SJCRH30 (cell line): ENCODE data around the gene CTNNA1. TPM values are rescaled to one million over a fixed set of nuclear protein-coding genes. Genes with fewer than 3 reads are reported as not detected.

ENCODE experiments used
- DNase-seq, 2 experiments: peaks; one replicate each; pipeline ENCODE4 v3.0.0-alpha.2; 2015 to 2020
- H3K27ac ChIP-seq: fragments of 250-450 bp; sonication (Bioruptor Pico); 2 replicates; pipeline ENCODE4 v1.5.1; 2020; ENCODE audit warnings: mild to moderate bottlenecking, moderate library complexity
- H3K27me3 ChIP-seq: fragments of 250-450 bp; sonication (Bioruptor Pico); 2 replicates; pipeline ENCODE4 v1.5.1; 2020; ENCODE audit warnings: mild to moderate bottlenecking, moderate library complexity
- H3K36me3 ChIP-seq: fragments of 250-450 bp; sonication (Bioruptor Pico); 2 replicates; pipeline ENCODE4 v1.5.1; 2020; ENCODE audit warnings: mild to moderate bottlenecking, moderate library complexity
- H3K4me1 ChIP-seq: fragments of 250-450 bp; sonication (Bioruptor Pico); 2 replicates; pipeline ENCODE4 v1.5.1; 2020; ENCODE audit warnings: mild to moderate bottlenecking, moderate library complexity
- H3K4me3 ChIP-seq: fragments of 250-450 bp; sonication (Bioruptor Pico); 2 replicates; pipeline ENCODE4 v1.5.1; 2020; ENCODE audit warnings: mild to moderate bottlenecking, moderate library complexity
- H3K9me3 ChIP-seq: fragments of 250-450 bp; sonication (Bioruptor Pico); replicated peaks from 2 replicates; pipeline ENCODE4 v1.5.1; 2020; ENCODE audit warnings: mild to moderate bottlenecking, moderate library complexity
- total RNA-seq: library from RNA; depleted of rRNA; stranded (reverse); fragments of >200 nt; shearing (Covaris generic); gene quantifications from 2 replicates; pipeline ENCODE4 v1.2.3, GENCODE V29; 2014

The CTNNA1 gene
- total RNA-seq, 1 experiment from 2014 or later: 153 TPM

DNA sequence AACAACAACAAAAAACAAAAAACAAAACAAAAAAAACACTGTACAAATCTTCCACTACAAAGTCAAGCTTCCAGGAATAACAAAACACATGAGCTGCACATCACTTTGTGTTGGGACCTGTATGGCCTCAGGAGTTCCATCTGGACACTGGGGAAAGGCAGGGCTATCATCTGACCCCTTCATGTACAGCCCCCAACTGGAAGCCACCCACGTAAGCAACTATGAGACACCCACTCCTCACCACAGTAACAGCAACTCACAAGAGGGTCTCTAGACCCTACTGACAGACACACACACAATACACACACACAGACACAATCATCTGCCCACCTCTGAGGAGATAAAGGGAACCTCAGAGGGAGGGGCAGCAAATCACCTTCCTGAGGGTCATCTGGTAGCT is 203.6 kb downstream of the CTNNA1 start:
- H3K4me3 ChIP-seq: no peak overlapping the region
- peaks cover 48% of the 10 kb centered on the region for H3K4me1 ChIP-seq
- H3K27me3 ChIP-seq: no peaks in the 10 kb centered on the region
- H3K36me3 ChIP-seq: no peaks in the 10 kb centered on the region
- no peak overlapping the region for H3K27ac ChIP-seq
- no peak for DNase-seq
- H3K9me3 ChIP-seq: no peaks in the 10 kb centered on the region

DNA sequence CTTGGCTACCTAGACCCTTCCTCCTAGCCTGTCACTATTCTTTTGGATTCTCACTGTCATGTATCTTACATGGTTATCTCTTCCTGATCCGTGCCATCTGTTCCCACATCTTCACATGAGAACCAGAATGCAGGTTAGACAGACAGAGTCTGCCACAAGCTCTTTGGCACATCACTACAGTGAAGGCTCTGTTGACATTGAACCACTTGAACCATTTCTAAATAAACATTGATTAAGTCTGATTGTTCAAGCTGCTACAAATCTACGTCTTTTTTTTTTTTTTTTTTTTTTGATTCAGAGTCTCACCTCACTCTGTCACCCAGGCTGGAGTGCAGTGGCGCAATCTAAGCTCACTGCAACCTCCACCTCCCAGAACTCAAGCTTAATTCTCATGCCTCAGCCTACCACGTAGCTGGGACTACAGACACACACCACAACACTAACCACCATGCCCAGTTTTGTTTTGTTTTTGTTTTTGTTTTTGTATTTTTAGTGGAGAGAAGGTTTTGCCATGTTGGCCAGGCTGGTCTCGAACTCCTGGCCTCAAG is 207.0 kb downstream of the CTNNA1 start:
- Histone ChIP-seq H3K9me3 (no peaks in the 10 kb centered on the region), H3K4me1 (peaks cover 24% of the 10 kb centered on the region), H3K27ac (no peak overlapping the region), H3K27me3 (no peaks in the 10 kb centered on the region), H3K4me3 (no peak overlapping the region), H3K36me3 (no peaks in the 10 kb centered on the region)
- DNase-seq: no peak

DNA sequence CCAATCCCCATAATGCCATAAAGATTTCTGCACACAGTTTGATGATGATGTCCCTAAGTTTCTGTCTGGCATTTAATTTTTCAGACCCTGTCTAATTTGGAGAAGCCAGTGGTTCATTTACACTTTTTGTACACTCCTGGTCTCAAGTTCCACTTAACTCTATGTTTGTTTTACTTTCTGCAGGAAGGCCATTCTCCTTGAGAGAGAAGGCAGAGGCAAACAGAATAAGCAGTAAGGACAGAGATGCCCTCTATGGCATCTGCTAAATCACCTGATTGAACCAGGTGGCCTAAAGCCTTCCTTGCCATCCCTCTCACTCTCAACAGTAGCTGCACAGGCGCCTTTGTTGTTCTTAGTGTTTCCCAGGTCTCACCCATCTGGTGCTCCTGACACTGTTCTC is 208.0 kb downstream of the CTNNA1 start:
- Histone ChIP-seq H3K4me1 (peaks cover 15% of the 10 kb centered on the region), H3K27ac (no peak overlapping the region), H3K4me3 (no peak overlapping the region), H3K9me3 (no peaks in the 10 kb centered on the region), H3K27me3 (no peaks in the 10 kb centered on the region), H3K36me3 (no peaks in the 10 kb centered on the region)
- no peak for DNase-seq

DNA sequence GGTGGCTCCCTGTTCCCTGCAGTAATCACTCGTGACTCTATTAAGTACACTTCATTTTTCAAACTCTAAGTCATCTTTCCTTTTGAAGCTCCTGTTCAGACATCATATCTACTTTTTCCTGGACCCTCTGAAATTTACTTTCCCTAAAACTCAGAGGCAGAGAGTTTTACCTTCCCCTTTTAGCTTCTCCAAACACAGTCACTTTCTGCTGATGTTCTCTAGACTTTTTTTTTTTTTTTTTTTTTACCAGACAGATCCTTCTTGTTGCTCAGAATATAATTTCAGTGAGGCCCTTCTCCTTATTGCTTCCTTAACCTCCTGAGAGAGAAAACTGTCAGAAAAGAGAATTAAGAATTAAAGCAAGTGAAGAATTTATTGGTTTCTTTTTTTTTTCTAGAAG is 208.5 kb downstream of the CTNNA1 start:
- H3K4me3 ChIP-seq: no peak overlapping the region
- peaks cover 15% of the 10 kb centered on the region for H3K4me1 ChIP-seq
- H3K27ac ChIP-seq: no peak overlapping the region
- H3K36me3 ChIP-seq: no peaks in the 10 kb centered on the region
- no peak for DNase-seq
- no peaks in the 10 kb centered on the region for H3K9me3 ChIP-seq
- no peaks in the 10 kb centered on the region for H3K27me3 ChIP-seq

DNA sequence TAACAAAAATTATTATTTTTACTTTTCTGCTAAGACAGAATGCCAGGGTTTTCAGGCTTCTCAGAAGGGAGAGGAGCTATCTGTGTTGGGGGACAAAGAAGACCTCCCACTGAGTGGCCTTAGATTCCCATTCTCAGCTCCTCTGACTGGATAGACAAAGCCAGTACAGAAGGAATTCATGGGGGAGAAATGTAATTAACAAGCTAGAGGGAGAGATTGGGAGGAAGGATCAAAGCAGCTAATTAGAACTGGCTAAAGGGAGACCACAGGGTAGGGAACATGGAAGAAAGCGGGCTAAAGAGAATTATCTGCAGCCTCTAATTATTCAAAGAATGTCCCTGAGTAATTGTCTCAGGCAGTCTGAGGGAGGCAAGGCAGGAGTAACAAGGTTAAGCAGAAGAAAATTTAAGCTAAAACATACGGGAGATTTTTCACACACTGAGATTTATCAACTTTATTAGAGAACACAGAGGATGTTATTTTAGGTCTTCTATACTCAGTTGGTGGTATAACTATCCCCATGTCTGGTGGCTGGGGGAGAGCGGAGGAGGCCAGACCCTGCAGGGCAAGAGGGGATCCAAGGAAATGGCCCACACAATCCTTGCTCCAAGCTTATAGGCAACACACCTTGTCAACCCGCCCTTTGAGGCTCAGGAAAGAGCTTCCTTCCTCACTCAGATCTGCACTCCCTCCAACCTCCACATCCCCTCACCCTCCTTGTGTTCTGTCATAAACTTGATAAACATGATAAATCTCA is 209.6 kb downstream of the CTNNA1 start:
- Histone ChIP-seq H3K27me3 (no peaks in the 10 kb centered on the region), H3K4me1 (peaks cover 15% of the 10 kb centered on the region), H3K9me3 (no peaks in the 10 kb centered on the region), H3K4me3 (no peak overlapping the region), H3K36me3 (no peaks in the 10 kb centered on the region), H3K27ac (peak overlapping the region; percentile 27; the same call in 1 of the 2 replicates)
- peak in 1 of 2 experiments; percentile 42 for DNase-seq

DNA sequence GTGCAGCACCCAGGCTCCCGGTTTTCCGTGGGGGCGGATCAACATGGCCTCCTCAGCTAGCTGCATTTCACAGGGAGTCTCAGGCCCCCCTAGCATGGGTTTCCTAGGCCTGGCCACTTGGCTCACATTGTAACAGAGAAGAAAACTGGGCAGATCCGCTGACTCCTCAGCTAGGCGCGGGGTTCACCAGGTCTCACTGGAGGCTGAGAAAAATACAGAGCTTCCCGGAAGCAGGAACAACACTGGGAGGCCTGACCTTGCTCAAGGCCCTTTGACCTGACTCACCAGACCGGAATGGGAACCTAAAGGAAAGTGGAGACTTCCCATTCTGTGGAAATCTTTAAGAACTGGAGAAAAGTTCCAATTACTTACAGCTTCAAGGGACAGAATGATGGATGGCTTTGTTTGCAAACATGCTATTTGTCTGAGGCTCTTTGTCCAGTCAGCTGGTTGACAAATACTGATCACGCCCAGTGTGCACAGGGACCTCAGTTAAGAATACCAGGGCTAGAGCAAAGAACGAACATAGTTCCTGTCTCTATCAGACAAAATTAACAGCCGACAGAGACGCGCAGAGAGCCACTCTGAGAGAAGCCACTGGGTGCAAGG is 210.6 kb downstream of the CTNNA1 start:
- Histone ChIP-seq H3K27me3 (no peaks in the 10 kb centered on the region), H3K36me3 (no peaks in the 10 kb centered on the region), H3K4me1 (peaks cover 15% of the 10 kb centered on the region), H3K9me3 (no peaks in the 10 kb centered on the region), H3K27ac (no peak overlapping the region), H3K4me3 (no peak overlapping the region)
- no peak for DNase-seq

DNA sequence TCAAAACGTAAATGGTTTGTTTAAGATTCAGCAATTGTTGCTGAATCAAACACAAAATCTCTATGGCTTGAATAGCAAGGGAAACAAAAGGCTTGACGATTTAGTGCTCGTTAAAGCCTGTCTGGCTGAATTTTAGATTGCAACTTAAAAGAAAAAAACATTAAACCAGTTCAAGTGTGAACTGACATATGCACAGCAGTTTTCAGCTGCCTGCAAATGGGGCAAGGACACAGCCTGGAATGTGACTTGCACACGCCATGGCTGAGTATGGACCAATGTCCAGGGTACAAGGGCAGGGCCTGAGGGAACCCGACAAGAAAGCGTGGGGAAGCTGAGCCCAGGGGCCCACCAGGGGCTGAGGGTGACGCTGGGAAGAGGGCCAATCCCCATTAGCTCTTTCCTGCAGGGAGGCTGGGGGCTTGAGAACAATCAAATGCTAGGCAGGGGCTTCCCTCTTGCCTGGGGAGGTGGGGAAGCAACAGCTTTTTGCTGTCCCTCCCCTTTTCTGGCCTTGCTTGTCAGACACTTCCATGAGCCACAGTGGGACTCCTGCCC is 211.5 kb downstream of the CTNNA1 start:
- no peak for DNase-seq
- Histone ChIP-seq H3K9me3 (no peaks in the 10 kb centered on the region), H3K4me1 (peaks cover 15% of the 10 kb centered on the region), H3K36me3 (no peaks in the 10 kb centered on the region), H3K27ac (no peak overlapping the region), H3K4me3 (no peak overlapping the region), H3K27me3 (no peaks in the 10 kb centered on the region)

DNA sequence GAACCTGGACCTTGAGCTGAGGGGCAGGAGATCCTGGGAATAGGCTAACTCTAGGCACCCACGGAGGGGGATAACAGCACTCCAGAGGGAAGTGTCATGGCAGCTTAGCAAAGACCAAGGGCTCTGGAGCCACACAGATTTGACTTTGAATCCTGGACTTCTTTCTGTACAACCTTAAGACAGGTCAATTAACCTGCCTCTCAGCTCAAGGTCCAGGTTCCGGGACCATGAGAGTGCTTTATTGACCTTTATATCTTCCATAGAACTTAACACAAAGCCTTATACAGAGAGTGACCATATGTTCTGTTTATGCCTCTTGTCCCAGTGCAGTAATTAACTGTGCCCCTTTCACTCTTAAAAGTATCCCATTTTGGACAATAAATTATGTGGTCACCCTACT is 212.4 kb downstream of the CTNNA1 start:
- DNase-seq: no peak
- no peak overlapping the region for H3K27ac ChIP-seq
- H3K4me3 ChIP-seq: no peak overlapping the region
- H3K27me3 ChIP-seq: no peaks in the 10 kb centered on the region
- H3K9me3 ChIP-seq: no peaks in the 10 kb centered on the region
- peaks cover 19% of the 10 kb centered on the region for H3K4me1 ChIP-seq
- H3K36me3 ChIP-seq: no peaks in the 10 kb centered on the region

DNA sequence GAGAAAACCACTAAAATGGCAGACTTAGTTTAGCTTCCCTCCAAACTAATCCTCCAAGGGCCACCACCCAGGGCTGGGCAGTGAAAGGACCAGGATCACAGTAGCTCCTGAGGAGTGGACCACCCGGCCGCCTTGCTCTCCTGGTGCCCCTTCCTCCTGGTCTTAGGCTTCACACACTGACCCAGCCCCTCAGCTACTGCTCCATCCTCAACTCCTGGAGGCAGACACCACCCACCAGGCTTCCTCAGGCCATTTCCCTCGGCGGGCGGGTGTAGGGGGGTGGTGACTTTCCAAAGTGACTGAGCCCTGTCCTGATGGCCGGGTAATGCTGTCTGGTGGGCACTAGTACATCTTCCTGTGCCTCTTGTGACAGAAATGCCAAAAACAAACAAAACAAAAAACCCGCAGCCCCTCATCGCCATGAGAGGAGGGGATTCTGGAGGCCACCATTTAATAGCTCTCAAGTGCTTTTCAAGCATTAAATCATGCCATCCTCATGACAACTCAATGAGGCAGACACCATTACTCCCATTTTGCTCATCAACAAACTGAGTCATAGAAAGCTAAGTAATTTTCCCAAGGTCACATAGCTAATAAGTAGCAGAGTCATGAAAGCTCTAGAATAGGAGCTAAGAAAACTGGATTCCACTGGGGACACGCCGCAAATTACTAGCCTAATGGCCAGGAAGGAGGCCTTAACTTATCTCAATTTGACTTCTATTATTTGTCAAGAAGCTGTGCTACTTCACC is 213.2 kb downstream of the CTNNA1 start:
- H3K9me3 ChIP-seq: no peaks in the 10 kb centered on the region

DNA sequence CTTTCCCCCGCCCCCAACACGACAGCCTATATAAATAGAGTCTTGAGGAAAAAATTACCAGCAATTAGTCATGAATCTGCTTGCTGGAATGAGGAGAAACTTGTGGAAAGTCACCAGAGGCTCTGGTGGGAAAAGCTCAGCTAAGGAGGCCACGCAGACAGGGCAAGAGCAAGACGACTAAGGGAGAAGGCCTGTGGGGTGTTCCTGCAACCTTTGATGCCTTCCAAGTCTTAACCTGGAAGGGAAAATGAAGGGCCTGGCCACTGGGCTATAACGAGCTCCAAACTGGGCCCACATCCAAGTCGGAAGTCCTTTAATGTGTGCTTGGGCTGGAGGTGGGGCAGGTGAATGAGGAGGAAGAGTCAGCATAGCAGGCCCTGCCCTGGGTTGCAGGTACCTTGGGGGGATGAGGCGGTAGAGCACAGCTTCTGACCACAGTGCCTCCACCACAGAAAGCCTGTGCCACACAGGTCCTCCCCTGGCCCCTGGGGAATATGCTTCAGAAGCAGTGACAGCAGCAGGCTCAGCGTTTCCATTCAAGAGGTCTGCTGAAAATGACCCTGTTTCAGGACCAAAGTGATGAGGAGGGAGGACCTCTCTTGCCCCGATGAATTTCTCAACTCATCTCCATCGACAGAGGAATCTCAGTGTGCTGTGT is 214.7 kb downstream of the CTNNA1 start:
- H3K27me3 ChIP-seq: no peaks in the 10 kb centered on the region
- H3K27ac ChIP-seq: no peak overlapping the region
- no peaks in the 10 kb centered on the region for H3K36me3 ChIP-seq
- no peaks in the 10 kb centered on the region for H3K9me3 ChIP-seq
- no peak for DNase-seq
- H3K4me3 ChIP-seq: no peak overlapping the region
- H3K4me1 ChIP-seq: peaks cover 13% of the 10 kb centered on the region

More for the DNA sequence above, 213.2 kb downstream of the CTNNA1 start:
- Histone ChIP-seq H3K27ac (no peak overlapping the region), H3K4me3 (no peak overlapping the region), H3K36me3 (no peaks in the 10 kb centered on the region), H3K4me1 (peaks cover 21% of the 10 kb centered on the region), H3K27me3 (no peaks in the 10 kb centered on the region)
- DNase-seq: no peak

DNA sequence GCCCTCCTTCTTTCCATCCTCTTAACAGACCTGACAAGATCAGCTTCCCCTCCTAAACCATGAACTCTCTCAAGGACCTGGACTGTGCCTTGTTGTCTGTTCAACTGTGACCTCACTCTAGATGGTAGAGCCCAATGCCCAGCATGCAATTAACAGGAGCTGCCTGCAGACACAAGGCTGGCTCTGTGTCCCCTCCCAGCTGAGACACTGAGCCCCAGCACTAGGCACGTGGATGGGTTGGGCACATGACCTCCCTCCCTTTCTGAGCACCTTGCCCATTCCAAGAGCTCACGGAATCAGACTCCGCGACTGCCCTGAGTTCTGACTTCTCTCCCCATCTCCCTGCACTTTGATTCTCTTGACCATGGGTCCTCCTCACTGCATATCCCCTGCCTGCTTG is 215.4 kb downstream of the CTNNA1 start:
- Histone ChIP-seq H3K9me3 (no peaks in the 10 kb centered on the region), H3K27me3 (no peaks in the 10 kb centered on the region), H3K4me3 (no peak overlapping the region), H3K4me1 (peaks cover 13% of the 10 kb centered on the region), H3K27ac (no peak overlapping the region), H3K36me3 (no peaks in the 10 kb centered on the region)
- DNase-seq: no peak

DNA sequence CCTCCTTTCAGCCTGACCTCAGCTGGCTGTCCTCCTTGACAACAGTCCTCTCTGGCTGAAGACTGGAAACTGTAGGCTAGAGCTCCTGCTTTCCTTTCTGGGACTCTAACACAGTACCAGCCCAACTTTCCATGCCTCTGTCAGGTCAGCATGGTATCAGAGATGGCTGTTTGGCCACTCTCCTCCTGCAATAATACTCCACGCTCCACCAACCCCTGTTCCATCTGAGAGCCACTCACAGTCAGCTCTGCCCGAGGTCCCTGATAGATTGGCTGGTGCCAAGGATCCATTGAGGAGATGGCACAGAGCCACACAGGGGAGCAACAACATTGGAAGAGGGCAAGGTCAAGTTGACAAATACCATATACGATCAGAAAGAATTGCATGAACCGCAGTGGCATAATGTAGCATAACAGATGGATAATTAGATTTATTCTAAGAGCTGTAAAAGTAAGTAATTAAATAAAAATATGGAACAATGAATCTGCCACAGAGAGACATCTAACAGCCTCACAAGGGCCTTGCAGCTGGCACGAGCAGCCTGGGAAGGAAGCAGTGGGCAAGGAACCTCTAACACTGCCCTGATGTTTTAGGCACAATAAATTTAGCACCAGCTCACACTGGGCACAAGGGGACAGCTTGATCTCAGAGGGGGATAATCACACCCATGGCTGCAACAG is 216.2 kb downstream of the CTNNA1 start:
- Histone ChIP-seq H3K4me3 (no peak overlapping the region), H3K36me3 (no peaks in the 10 kb centered on the region), H3K27ac (no peak overlapping the region), H3K4me1 (peaks cover 13% of the 10 kb centered on the region), H3K27me3 (no peaks in the 10 kb centered on the region), H3K9me3 (no peaks in the 10 kb centered on the region)
- DNase-seq: no peak

DNA sequence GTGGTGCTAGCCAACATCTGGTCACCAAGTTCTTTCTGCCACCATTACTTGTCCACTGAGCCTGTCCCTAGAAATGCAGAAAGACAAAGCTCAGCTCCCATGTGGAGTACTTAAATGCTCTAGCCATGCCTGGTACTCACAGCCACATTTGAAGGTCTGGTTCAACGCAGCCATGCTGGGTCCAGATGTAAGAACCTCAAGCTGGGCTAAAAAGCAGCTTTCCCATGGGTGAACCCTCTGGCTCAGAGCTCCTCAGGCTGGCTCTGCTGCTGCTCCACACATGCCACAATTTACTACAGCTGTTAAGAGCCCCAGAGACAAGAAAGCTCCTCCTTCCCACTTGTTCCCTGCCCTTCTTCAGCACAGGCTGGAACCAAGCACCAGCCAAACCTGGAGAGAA is 219.0 kb downstream of the CTNNA1 start:
- Histone ChIP-seq H3K4me3 (no peak overlapping the region), H3K27ac (no peak overlapping the region), H3K27me3 (no peaks in the 10 kb centered on the region), H3K36me3 (no peaks in the 10 kb centered on the region), H3K4me1 (peaks cover 13% of the 10 kb centered on the region), H3K9me3 (no peaks in the 10 kb centered on the region)
- no peak for DNase-seq

DNA sequence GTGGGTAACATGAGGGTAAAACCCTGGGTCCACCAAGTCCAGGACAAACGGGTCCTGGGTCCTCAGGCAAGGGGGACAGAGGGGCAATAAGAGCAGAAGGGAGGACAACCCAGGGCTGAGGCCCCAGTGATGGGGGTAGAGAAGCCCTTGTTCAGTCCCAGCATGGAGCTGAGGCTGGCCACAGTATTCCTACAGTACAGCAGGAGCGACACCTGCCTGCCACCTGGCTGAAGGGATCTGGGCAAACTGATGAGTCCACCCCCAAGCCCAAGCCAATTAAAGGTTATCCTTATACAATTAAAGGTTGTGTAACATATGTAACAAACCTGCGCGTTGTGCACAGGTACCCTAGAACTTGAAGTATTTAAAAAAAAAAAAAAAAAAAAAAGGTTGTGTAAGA is 219.6 kb downstream of the CTNNA1 start:
- DNase-seq: no peak
- H3K4me1 ChIP-seq: peaks cover 13% of the 10 kb centered on the region
- no peaks in the 10 kb centered on the region for H3K9me3 ChIP-seq
- H3K4me3 ChIP-seq: no peak overlapping the region
- H3K36me3 ChIP-seq: no peaks in the 10 kb centered on the region
- no peaks in the 10 kb centered on the region for H3K27me3 ChIP-seq
- no peak overlapping the region for H3K27ac ChIP-seq
